ENCODE measurements around the gene ATP11A.

ATP11A gene

DNA sequence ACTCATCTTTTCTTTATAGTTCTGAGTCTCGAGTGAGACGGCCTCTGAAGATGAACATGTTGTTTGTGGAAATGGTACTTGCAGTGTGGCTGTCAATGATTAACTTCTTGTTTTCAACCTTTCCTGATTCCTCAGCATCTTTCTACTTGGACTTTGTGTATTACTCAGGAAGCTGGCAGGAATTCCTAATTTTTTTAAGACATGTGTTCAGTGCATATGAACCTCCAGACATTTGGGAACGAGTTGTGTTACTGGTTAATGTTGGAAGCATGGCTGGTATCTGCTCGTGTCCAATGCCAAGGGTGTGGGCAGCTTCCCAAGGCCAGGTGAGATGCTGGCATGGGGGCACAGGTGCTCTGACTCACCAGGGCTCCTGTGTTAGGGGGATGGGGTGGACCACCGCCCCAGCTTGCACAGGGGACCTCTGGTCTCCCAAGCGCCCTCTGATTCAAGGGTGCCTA, 218.1 kb downstream of the ATP11A start:
- DNase-seq (ENCODE audit: low read depth), result no peak

DNA sequence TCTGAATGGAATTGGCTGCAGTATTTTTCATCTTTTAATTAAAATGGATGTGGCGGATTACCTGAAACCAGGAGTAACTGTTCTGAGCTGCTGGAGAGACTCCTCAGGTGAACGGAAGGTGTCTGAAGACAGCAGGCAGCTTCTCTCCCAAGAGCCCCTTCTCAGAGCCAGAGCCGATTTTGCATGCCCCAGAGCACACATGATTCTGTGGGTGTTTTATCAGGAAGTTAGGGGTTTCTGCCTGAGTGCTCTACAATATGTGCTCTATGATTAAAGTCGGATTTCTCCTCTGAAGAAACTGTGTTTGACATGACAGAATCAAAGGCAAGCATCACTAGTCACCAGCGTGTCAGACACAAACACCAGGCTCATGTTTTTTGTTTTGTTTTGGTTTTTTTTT, 218.5 kb downstream of the ATP11A start:
- no peak for DNase-seq (ENCODE audit: low read depth)

DNA sequence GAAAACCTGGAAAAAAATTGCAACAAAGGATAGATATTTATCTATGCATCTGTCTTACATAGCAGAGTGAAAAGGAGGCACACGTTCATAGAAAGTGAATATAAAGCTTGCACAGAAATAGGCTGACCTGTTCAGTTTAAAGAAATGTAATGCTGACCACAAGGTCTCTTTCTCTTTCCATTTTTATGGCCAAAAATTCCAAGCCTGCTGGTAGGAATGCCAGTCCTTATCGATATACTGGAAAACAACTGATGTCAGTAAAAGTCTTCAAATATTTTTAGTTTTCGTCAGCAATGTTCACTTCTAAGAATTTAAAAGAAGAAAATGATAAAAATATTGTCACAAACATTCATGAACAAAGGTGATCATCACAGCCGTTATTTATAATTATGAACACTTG, 220.2 kb downstream of the ATP11A start:
- no peak for DNase-seq (ENCODE audit: low read depth)

DNA sequence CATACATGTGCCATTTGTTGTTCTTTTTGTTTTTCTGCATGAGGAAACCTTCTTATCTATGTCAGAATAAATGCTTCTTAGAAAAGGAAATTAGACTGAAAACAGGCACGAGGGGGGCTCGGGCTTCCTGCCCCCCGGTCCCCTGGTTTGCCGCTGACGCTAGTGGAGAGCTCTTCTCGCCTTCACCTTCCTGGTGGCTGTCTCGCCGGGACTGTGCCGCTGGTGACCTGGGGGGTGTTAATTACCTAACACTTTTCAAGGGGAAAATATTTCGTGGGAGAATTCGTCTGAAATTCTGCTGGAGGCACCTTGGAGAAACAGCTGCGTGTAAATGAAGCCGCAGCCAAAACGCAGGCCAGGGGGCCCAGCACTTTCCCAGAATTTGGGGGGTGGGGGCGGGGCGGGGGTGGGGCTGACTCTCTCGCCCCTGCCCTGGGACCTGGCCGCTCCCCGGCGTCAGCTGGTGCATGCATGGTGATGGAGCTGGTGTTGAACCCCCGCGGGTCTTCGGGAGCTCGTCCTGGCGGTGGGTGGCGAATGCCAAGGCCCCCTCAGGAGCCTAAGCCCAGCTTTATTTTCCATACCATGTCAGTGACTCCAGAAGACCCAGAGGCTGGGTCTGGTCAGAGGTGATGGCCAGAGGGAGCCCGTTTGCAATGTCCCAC, 220.9 kb downstream of the ATP11A start:
- DNase-seq (ENCODE audit: low read depth), result no peak

DNA sequence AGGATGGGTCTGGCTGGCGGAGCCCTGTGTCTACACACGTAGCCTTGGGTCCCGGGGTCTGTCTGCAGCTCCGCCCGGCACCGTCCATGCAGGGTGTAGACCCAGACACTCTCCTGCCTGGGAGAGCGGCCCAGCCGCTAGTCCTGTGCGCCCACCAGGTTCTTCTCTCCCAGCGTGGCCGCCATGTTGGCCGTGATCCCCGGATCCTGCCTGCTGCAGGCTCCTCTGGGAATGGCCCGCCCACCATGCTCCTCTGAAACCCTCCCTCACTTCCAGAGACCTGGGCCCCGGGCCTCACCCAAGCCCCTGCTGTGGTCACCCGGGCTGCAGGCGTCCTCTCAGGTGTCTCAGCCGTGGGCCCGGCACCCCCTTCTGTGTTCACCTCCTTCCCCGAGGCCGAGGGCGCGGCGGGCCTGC, 221.5 kb downstream of the ATP11A start:
- no peak for DNase-seq (ENCODE audit: low read depth)

DNA sequence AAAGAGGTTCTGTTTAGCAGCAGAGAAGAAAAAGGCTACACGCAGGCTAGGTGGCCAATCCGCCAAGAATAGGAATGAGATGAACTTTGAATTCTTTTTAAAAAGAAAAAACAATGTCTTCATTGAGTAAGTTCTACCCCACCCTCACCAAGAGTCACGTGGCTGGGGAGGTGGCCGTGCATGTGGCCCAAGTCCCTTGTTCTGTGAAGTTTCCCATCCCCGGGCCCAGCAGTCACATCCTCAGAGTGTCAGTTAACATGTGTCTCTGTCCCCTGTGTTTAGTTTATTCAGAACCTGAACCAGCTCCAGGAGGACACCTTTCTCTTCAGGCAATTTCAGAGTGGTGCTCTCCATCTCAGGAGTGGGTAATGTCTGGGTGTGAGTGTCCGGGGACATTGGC, 222.0 kb downstream of the ATP11A start:
- DNase-seq (ENCODE audit: low read depth), result no peak

DNA sequence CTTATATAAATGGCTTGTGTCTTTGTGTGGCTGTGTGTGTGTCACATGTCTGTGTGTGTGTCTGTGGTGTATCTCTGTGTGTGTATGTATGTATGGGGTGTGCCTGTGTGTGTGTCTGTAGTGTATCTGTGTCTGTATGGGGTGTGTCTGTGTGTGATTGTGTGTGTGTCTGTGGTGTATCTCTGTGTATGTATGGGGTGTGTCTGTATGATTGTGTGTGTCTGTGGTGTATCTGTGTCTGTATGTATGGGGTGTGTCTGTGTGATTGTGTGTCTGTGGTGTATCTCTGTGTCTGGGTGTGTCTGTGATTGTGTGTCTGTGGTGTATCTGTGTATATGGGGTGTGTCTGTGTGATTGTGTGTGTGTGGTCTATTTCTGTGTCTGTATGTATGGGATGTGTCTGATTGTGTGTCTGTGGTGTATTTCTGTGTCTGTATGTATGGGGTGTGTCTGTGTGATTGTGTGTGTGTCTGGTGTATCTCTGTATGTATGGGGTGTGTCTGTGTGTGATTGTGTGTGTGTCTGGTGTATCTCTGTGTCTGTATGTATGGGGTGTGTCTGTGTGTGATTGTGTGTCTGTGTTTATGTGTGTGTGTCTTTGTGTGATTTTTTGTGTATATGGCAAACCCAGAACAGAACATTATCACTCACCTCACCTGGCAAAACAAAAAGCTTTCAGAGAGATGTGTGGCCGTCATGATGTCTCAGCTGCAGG, 223.0 kb downstream of the ATP11A start:
- no peak for DNase-seq (ENCODE audit: low read depth)

DNA sequence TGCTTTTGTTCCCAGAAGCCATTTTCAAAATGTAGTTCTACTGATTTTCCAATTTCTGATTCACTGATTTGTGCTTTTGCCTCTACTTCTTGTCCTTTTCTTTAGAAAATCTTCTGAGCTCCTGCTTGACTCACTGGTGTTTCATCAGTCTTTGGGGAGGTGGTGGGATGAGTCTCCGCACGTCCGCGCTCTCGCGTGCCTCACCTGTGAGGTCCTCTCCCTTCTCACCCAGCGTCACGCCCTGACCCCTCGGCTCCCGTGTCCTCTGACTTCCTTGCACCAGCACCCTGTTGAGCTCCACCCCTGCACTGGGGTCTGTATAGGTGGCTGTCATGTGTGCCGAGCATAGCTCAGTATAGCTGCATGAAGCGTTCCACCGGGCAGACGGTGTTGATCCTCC, 226.5 kb downstream of the ATP11A start:
- no peak for DNase-seq (ENCODE audit: low read depth)

DNA sequence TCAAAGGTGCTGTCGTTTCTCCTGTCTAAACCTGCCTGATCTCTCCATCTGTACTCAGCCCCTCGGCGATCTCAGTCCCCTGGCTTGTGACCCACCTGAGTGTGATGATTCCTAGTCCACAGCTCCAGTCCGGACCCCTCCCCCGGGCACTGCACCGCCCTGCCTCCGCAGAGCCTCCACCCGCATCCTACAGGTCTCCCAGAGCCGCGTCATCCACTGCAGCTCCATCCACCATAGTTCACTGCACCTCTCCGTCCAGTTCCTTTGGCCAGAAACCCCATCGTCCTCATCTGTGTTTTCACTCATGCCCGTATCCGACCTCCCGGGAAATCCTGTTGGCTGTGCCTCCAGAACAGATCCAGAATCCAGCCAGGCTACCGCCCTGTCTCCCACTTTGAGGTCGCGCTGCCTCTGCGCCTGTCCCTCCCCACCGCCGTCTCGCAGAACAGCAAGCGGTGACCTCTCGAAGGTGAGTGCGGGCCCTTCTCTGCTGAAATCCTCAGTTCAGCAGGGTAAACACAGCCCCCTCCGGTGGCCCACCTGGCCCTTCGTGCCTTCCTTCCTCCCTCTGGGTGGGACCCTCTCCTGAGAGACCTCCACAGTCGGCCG, 227.3 kb downstream of the ATP11A start:
- no peak for DNase-seq (ENCODE audit: low read depth)

DNA sequence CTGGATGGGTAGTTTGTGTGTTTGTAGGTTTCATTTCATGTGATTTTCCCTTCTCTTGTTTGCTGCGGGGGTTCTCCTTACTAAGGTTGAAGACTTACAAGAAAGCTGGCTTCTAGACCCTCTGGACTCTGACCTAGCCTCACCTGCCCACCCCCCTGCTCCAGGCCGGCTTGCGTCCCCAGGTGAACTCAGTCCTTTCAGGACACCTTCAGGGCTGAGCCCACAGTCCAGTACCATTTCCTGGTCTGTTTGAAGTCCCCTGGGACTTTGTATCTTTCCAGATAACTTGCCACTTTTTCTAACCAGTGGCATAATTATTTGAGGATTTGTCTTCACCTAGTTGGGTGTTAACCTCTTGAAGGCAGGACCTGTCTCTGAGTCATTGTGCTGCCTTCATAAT, 227.9 kb downstream of the ATP11A start:
- no peak for DNase-seq (ENCODE audit: low read depth)

DNA sequence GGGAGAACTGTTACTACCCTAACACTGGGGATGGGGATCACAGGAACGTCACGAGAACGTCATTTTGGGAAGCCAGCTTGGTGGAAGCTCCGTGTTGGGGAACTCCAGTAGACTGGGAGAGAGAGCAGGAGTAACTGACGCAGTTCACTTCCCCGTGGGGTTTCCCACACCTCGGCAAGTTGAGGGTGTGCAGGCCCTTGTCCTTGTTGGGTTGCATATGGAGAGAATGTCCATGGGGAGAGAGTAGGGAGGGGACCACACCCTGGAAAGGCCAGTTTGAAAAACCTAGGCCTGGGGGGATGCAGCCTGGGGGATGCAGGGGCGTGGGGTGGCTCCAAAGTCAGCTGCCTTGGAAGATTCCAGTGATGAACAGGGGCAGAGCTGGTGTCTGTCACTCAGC, 228.4 kb downstream of the ATP11A start:
- no peak for DNase-seq (ENCODE audit: low read depth)

DNA sequence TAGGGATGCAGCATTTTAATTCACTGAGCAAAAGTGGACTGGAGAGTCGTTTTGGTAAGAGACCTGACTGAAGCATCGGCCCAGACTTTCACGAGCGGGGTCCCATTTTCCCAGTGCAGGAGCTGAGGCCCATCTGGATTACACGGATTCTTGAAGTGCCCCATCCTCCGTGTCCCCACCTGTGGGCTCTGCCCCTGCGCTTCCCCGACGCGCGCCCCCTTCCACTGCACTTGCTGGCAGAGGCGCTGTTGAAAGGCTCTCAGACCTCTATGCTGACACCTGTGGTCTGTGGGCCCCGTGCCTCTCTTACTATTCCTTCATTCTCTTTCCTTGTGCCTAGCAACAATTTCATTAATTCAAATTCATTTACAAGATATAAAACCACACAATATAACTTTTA, 228.9 kb downstream of the ATP11A start:
- DNase-seq (ENCODE audit: low read depth), result no peak

DNA sequence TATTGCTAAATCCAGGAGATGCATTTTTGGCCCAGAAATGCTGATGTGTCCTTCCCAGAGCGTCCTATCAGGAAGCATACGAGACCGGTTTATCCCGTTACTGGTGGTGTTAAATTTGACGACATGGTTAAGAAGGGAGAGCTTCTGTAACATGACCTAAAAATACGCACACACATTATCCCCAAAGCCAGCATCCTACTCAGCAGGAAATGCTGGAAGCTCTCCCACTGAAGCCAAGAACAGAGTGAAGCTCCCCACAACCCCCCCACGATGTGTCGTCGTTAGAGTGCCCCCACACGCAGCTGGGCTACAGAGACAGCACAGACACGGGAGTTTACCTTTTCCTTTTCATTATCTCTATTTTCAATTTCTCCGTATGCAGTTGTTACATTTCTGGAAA, 234.1 kb downstream of the ATP11A start:
- no peak for DNase-seq (ENCODE audit: low read depth)

DNA sequence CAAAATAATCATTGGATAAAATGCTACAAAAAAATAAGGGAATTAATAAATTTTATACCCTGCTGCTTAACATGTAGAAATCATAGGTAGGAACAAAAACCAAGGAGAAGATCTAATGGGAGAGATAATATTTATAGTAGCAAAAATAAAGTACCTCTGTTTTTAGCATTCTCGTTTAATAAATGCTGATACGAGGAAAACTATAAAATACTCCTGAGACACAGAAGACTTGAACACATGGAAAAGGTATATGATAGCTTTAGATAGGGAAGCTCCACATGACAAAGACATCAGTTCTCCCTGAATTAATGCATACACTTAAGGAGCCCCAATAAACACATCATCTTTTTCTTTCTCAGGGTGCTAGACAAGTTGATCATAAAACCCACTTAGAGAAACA, 234.5 kb downstream of the ATP11A start:
- no peak for DNase-seq (ENCODE audit: low read depth)

DNA sequence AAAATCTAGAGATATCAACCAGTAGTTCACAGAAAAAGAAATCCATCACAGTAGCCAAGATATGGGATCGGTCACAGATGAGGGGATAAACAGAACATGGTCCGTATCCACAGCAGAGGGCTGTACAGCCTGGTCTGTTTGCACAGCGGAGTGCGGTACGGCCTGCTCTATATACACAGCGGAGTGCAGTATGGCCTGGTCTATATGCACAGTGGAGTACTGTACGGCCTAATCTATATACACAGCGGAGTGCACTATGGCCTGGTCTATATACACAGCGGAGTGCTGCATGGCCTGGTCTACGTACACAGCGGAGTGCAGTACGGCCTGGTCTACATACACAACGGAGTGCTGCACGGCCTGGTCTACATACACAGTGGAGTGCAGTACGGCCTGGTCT, 236.2 kb downstream of the ATP11A start:
- DNase-seq (ENCODE audit: low read depth), result no peak

DNA sequence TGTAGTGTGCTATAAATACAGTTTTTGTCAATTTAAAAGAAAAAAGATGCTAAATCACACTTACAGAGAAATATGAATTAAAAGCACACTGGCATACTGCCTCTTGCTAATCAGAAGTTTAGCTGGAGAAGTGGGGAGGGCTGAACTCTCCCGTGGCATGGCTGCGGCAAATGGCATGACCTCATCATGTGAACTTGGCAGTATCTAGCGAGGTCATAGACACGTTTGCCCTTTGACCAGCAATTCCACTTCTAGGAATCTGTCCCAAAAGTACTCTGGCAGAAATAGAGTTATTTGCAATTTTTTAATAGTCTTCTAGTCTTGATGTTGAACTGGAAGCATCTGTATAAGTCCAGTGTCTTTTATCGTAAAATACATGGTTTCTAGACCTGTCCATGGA, 237.2 kb downstream of the ATP11A start:
- DNase-seq (ENCODE audit: low read depth), result no peak

DNA sequence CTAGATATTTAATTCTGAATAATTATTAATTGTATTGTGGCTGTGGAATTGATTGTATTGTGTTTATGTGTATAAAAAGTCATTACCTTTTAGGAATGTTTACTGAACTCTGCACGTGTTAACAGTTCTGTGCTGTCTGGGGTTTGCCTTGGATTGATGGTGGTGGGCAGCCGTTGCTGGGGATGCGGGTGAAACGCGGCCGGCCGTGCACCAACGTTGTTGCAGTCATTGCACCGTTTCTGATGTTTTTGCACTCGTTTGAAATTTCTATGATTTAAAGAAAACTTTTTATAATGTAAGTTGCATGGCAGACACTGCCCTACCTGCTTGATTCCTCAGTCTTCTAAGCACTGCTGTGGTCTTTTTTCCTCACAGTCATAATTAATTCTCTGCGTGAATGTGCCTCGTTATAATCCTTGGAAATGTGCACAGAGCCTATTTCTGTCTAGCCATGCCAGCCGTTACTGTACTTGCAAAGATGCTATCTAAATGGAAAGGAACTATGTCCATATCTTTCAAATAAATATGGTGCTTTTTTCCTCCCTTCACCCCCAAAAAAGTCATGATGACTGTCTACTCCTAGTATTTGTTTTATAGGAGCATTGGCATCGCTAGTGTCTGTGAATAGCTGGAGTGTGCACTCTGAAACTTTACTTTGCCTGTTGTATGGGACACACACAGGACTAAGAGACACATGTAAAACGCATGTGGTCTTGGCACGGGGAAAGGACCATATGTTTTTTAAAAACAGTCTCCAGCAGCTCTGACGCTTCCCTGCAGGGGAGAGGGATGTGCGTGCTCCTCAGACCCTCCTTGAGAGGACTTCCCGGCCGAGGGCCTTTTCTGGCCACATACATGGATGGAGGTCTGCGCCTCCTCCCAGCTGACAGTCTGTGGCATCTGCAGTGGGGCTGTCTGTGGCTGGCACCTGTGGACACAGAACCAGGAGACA, 238.5 kb downstream of the ATP11A start:
- DNase-seq (ENCODE audit: low read depth), result no peak

DNA sequence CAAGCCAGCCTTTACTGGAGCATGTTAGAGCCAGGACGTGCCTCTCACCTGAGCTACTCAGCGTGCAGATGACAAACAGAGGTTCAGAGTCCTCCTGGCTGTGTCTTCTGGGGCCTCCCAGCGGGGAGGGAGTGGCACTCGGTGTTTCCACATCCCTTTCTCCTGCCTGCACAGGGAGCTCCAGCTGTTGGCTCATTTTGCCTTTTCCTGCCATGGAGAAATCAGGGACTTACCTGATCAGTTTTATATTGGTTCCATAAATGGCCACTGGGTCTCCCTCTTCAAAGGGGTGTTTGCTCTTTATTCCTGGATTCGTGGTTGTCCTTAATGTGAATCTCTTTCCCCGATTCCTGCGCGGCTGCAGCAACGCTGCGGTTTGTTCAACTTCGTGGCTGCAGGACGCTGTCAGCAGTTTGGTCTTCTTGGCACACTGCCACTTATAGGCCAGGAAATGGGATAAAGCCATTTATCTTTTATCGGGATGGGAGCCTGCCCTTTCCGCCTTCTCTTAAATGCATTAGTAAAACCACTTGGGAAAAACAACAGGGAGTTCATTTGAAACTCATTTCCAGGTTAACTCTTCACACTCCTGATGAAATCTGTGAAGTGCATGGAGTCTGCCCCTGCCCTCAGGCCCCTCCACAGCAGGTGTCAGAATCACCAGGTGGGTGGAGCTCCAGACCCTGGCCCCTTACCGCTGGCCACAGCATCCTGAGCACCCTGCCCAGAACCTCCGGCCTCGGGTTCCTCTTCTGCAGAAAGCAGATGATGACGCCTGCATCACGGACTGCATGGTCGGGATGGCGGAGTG, 239.3 kb downstream of the ATP11A start:
- DNase-seq (ENCODE audit: low read depth), result no peak

DNA sequence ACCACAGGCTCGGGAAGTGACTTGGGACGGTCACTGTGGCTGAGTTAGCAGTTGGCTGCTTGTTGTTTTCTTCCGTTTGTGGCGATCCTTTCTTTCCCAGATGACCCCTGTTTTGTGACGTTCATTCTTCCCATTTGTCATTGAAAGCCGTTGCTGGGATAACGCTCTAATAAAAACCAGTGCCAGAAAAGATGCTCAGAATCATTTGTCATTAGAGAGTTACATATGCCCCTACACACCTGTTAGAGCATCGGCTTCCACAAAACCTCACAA, 239.9 kb downstream of the ATP11A start:
- DNase-seq (ENCODE audit: low read depth), result no peak

DNA sequence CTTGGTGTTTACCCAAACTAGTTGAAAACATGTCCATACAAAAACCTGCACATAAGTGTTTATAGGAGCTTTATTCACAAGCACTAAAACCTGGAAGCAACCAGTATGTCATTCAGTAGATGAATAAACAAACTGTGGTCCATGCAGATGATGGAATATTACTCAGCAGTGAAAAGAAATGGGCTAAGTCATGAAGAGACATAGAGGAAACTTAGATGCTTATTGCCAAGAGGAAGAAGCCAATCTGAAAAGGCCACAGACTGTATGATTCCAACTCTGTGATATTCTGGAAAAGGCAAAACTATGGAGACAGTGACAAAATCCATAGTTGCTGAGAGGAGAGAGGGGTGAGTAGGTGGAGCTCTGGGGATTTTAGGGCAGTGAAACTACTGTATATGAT, 240.4 kb downstream of the ATP11A start:
- no peak for DNase-seq (ENCODE audit: low read depth)

DNA sequence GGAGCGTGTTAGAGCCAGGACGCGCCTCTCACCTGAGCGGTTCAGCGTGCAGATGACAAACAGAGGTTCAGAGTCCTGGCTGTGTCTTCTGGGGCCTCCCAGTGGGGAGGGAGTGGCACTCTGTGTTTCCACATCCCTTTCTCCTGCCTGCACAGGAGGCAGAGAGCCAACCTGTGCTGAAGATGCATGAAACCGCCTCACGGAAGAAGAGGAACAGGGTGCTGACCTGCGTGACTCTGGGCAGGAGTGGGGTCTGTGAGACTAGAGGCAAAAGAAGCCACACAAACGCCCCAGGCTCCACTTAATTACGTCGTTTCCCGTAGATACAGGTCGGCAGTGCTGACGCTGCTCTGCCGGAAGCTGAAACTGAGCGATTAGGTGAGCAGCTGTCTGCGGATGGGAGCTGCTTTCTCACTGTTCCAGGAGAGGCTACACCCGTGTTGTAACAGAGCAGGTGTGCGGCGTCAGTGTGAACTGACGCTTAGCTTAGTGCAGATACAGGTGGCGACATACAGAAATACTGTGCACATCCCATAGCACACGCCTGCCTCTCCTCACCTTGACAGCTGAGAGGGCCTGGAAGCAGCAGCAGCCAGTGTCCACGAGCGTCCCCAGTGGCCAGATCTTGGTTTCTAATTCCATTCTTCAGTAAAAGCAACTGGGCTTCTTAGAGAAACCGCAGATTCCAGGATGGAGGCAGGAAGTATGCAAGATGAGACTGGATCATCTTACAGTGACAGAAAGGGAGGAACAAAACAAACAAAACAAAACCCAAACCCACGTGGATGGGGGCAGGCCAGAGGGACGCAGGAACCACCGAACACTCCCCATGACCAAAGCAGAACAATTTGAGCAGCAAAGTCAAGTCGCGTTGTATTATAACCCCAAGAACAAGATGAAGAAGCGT, 241.4 kb downstream of the ATP11A start:
- DNase-seq (ENCODE audit: low read depth), result no peak
